GM12878 (cell line): ENCODE data around the gene HJV. TPM values are rescaled to one million over a fixed set of nuclear protein-coding genes. Genes with fewer than 3 reads are reported as not detected.
A peak's percentile ranks its signal among the peaks of the same experiment; 100 is the strongest.

ENCODE experiments used
- ATAC-seq: fragments of 200-7000 bp; cut with Tn5 transposase; 3 replicates; pipeline ENCODE4 v1.9.1; 2020; ENCODE audit warnings: mild to moderate bottlenecking, moderate library complexity
- BruUV-seq: library from RNA; stranded (reverse); fragments of 400-500 nt; replicated peaks from 2 replicates; lab custom pipeline; 2021; lab: Mats Ljungman, UMichigan
- CTCF ChIA-PET: fragments of 300-600 bp; sonication (Branson Sonifier 250); formaldehyde crosslinking; extraction: SDS; loops from one replicate; lab custom pipeline; 2021; ENCODE audit warnings: inconsistent platforms; lab: Yijun Ruan, JAX
- POLR2A ChIA-PET: fragments of 350-600 bp; formaldehyde crosslinking; extraction: SDS; loops from one replicate; lab custom pipeline; 2021; ENCODE audit warnings: inconsistent platforms; lab: Charles Lee
- RAD21 ChIA-PET: fragments of 300-600 bp; sonication (Branson Sonifier 250); formaldehyde crosslinking; loops from one replicate; lab custom pipeline; 2023; ENCODE audit warnings: antibody characterized with exemption; ENCODE audit not compliant: unreplicated experiment; lab: Charles Lee
- SMC1A ChIA-PET: fragments of 300-600 bp; sonication (Branson Sonifier 250); formaldehyde crosslinking; loops from one replicate; lab custom pipeline; 2023; ENCODE audit not compliant: unreplicated experiment, uncharacterized antibody; lab: Charles Lee
- DNase-seq: peaks from one replicate; pipeline ENCODE4 v3.0.0-alpha.2; 2011; ENCODE audit warnings: low read depth, low spot score
- FAIRE-seq: peaks from 3 replicates; lab custom pipeline; 2011; peaks lifted over from hg19 to GRCh38; lab: Jason Lieb, UNC
- H2AFZ ChIP-seq: 2 replicates; pipeline ENCODE4 v1.6.0; 2011; ENCODE audit warnings: low read depth, low read length, control low read depth; ENCODE audit not compliant: control insufficient read depth
- H3K27ac ChIP-seq: 2 replicates; pipeline ENCODE4 v1.5.1; 2011; ENCODE audit warnings: control low read depth; ENCODE audit not compliant: control insufficient read depth, insufficient read depth
- H3K27me3 ChIP-seq, 2 experiments: replicated peaks in 1 of 2; 2 replicates each; pipeline versions ENCODE4 v1.6.0 to v1.6.1; 2011; ENCODE audit warnings: low read length in 1 of 2; ENCODE audit not compliant: control insufficient read depth in 2 of 2, insufficient read depth in 2 of 2
- H3K36me3 ChIP-seq, 2 experiments: 2 replicates each; pipeline ENCODE4 v1.5.1; 2011; ENCODE audit warnings: low read length in 1 of 2; ENCODE audit not compliant: control insufficient read depth in 2 of 2, insufficient read depth in 2 of 2
- H3K4me1 ChIP-seq: 2 replicates; pipeline ENCODE4 v1.6.1; 2011; ENCODE audit warnings: mild to moderate bottlenecking, low read length, moderate library complexity, mixed read lengths; ENCODE audit not compliant: control insufficient read depth, insufficient read depth
- H3K4me2 ChIP-seq: 2 replicates; pipeline ENCODE4 v1.6.0; 2011; ENCODE audit warnings: control low read depth; ENCODE audit not compliant: control insufficient read depth, insufficient read depth
- H3K4me3 ChIP-seq: fragments of 200-600 bp; sonication (generic); 2 replicates; pipeline ENCODE4 v1.5.1; 2016
- H3K79me2 ChIP-seq: 2 replicates; pipeline ENCODE4 v1.6.0; 2011; ENCODE audit warnings: low read length; ENCODE audit not compliant: control insufficient read depth, insufficient read depth
- H3K9ac ChIP-seq: 2 replicates; pipeline ENCODE4 v1.8.0; 2011; ENCODE audit warnings: low read length, control low read depth, mixed read lengths; ENCODE audit not compliant: control insufficient read depth, insufficient read depth
- H3K9me3 ChIP-seq: replicated peaks from 3 replicates; pipeline ENCODE4 v1.5.1; 2011; ENCODE audit warnings: mild to moderate bottlenecking, low read length; ENCODE audit not compliant: control insufficient read depth, insufficient read depth
- H4K20me1 ChIP-seq: 2 replicates; pipeline ENCODE4 v1.6.0; 2011; ENCODE audit not compliant: control insufficient read depth, insufficient read depth
- PKNOX1 ChIP-seq: fragments of 450-650 bp; IDR thresholded peaks from 2 replicates; pipeline ENCODE4 v1.6.1; 2016; ENCODE audit warnings: mild to moderate bottlenecking
- SMAD5 ChIP-seq: IDR thresholded peaks from 2 replicates; pipeline ENCODE4 v1.6.1; 2016; ENCODE audit warnings: antibody characterized with exemption, low read depth
- WGBS: methylation state at CpG from one replicate; pipeline ENCODE4 v1.1.6; 2016; ENCODE audit warnings: low lambda C conversion rate; ENCODE audit not compliant: insufficient replicate concordance, insufficient coverage; ENCODE audit errors: missing lambda C conversion rate; 5-methylcytosine and 5-hydroxymethylcytosine counted together
- in situ Hi-C: fragments of 300-500 bp; cut with MboI; formaldehyde crosslinking; loops from 9 replicates; pipeline ENCODE4 v1.14.3; 2018; ENCODE audit warnings: mixed read lengths
- intact Hi-C: fragments of 100-400 bp; cut with micrococcal nuclease; formaldehyde crosslinking; loops from one replicate; pipeline ENCODE4 v1.14.2; 2022; ENCODE audit not compliant: unreplicated experiment
- polyA plus RNA-seq, 11 experiments: library from polyadenylated mRNA; depleted of rRNA in 4 of 11; unstranded in 6 of 11; stranded (reverse) in 5 of 11; fragments of >200 nt; fragmentation: Nextera tagmentation in 4 of 11; fragmentation: Illumina TruSeq in 1 of 11; extraction: Ambion mirVana in 4 of 11; extraction: Trizol in 1 of 11; gene quantifications; 1 replicate in 1 of 11; 2 replicates in 10 of 11; pipeline versions ENCODE4 v1.2.1 to v1.2.3, GENCODE V29; 2011 to 2016; ENCODE audit warnings: inconsistent platforms in 2 of 11, missing spikeins in 2 of 11, low read depth in 1 of 11
- total RNA-seq, 4 experiments: library from RNA; depleted of rRNA in 3 of 4; stranded (reverse); fragments of >200 nt in 3 of 4; fragmentation: Illumina TruSeq in 1 of 4; extraction: Trizol in 1 of 4; gene quantifications; 2 replicates each; pipeline versions ENCODE4 v1.2.1 to v1.2.3, GENCODE V29; 2013 to 2021

HJV gene
- total and polyA plus RNA-seq, 10 of the 15 experiments (the other 5 are each of a cell fraction or from before 2014, with no cell fraction given), result not detected

- ChIA-PET CTCF (interaction anchor here (0.7 to 12.2 kb wide), 7 partner anchors 9 to 152 kb away, joined by 3 to 196 read pairs (median 4); partner anchors contain the start of genes ANKRD34A, NUDT17, POLR3GL and RBM8A), POLR2A (interaction anchor here (0.8 to 4.1 kb wide), 8 partner anchors 8 to 79 kb away, joined by 3 to 82 read pairs (median 6); partner anchors contain the start of genes ANKRD34A, LIX1L, PEX11B and POLR3GL), RAD21 (interaction anchor here (1.1 to 7.4 kb wide), 6 partner anchors 9 to 39 kb away, joined by 3 to 100 read pairs (median 5); partner anchors contain the start of genes ANKRD34A and POLR3GL), SMC1A (interaction anchor here (0.6 to 12.5 kb wide), 5 partner anchors 9 to 118 kb away, joined by 3 to 244 read pairs (median 4); partner anchors contain the start of gene POLR3GL)
- DNase-seq (no peak), FAIRE-seq (no peak), ATAC-seq (no peak)
- Histone ChIP-seq H3K4me1 (peaks cover 8% of the 10 kb centered on the region), H4K20me1 (no peaks in the 10 kb centered on the region), H3K9ac (no peak overlapping the region), H2AFZ (no peak overlapping the region), H3K79me2 (peaks cover 15% of the 10 kb centered on the region), H3K36me3 (peaks cover 0 to 3% of the 10 kb centered on the region in 2 experiments; a peak in 2 of 4 replicates), H3K4me2 (peak overlapping the region; percentile 86), H3K4me3 (peak overlapping the region; percentile 81; the same call in 1 of the 2 replicates), H3K27me3 (no peaks in the 10 kb centered on the region), H3K9me3 (no peaks in the 10 kb centered on the region), H3K27ac (peak overlapping the region; percentile 82; the same call in 1 of the 2 replicates)
- in situ Hi-C loops (no loop called here), intact Hi-C loops (no loop called here)
- 0% methylated on average over 3 of the region's 3 CpGs for WGBS
- BruUV-seq, result no TSS peak
- TF ChIP-seq PKNOX1 (0 out of 2 replicates have a peak, but pooled peaks have one; percentile 4), SMAD5 (no peak)
Observed at GRCh38 chr1:145997718-145998023, 23.9 kb downstream of the HJV start.
